ENCODE results near the gene ULK2.
"Not testable (repeated sequence)": the region's sequence is repeated elsewhere in the genome, so short reads cannot be mapped to it uniquely, and the experiment has no call there.

ULK2 gene
- 11.5 to 32.3 (median 18.8) reads per million in 9 experiments for total RNA-seq

DNA sequence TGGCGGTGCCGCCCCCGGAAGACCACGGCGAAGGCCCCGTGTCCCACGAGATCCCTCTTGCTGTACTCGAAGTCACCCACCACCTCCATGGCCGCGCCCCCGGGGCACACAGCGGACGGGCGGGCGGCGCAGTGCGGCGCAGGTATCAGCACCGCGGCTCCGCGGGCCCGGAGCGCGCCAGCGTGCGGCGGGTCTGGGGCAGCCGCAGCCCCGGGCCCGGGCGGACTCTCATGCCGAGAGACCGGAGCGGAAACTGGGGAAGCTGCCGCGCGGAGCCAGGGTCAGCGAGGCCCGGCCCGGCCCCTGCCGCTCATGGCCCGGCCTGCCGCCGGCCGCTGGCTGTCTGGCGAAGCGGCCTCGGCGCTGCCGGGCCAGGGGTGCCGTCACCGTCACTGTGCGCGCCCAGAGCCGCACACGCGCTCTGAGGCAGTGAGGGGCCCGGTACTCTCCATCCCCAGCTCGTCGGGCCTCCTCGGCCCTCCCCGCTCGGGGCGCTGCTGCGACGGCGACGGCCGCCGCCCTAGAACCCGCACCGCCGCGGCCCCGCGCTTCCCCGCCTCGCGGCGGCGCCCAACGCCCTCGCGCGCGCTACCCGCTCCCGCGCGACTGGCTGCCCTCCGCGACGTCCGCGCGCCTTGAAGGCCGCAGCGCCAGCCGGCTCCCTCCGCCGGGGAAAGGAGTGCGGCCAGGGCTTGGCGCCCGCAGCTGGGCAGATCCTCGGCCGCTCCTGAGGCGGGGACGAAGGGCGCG, at the start of gene ULK2:
Gene ULK2 (minus strand): TSS at position 608 of the 750 bp plus-strand sequence. CDS start 519 bp downstream, at position 89.
- H3K9me3 Mint-ChIP-seq, result no peaks in the 10 kb centered on the region
- ATAC-seq (replicated peaks) (peak; percentile 77), DNase-seq (peak; percentile 36 to 48 (median 39))
- peak within 1 kb of the TSS; percentile 79 for H3K4me3 Mint-ChIP-seq
- H3K36me3 Mint-ChIP-seq (ENCODE audit: insufficient read depth), result no peaks in the 10 kb centered on the region
- H3K4me1 Mint-ChIP-seq (ENCODE audit: low read depth in 2 of 2), result peaks cover 3 to 10% of the 10 kb centered on the region in 2 donors
- peak within 1 kb of the TSS in 1 of 2 donors; percentile 66 for H3K27ac Mint-ChIP-seq
- no peaks in the 10 kb centered on the region for H3K27me3 Mint-ChIP-seq

DNA sequence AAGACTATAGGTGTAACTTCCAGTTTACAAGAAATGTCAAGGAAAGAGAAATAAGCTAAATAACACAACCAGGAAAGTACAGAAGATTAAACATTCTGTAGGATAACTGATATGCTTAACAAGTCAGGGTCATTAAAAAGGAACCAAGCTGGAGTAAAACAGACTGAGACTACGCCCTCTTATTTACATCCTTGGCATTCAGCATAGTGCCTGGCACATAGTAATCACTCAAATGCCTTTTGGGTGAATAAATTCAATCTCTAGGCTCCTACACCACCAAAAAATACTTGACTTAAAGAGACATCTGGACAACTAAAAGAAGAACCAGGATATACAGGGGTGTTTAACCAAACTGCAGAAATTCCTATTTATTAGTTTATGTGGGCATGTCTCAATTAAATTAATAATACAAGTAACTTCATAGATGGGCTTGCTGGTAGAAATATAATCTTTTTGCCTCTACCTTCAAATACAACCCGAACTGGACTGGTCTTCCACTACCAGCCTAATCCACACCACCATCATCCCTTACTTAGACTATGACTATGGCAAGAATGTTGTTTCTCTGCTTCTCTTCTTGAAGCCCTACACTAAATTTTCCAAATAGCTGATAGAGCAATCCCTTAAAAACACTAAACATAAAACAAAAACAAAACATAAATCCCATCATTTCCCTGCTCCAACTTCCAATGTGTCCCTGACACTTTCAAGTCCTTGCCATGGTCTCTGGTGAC, 47.7 kb upstream of the ULK2 start:
- H3K36me3 Mint-ChIP-seq (ENCODE audit: insufficient read depth), result peaks cover 61% of the 10 kb centered on the region
- H3K4me3 Mint-ChIP-seq, result no peak overlapping the region
- no peak for ATAC-seq (replicated peaks)
- H3K9me3 Mint-ChIP-seq, result no peaks in the 10 kb centered on the region
- H3K27me3 Mint-ChIP-seq, result no peaks in the 10 kb centered on the region
- peaks cover 7 to 12% of the 10 kb centered on the region in 2 donors for H3K4me1 Mint-ChIP-seq (ENCODE audit: low read depth in 2 of 2)
- H3K27ac Mint-ChIP-seq, result peak overlapping the region; percentile 1 to 29
- DNase-seq, result no peak

DNA sequence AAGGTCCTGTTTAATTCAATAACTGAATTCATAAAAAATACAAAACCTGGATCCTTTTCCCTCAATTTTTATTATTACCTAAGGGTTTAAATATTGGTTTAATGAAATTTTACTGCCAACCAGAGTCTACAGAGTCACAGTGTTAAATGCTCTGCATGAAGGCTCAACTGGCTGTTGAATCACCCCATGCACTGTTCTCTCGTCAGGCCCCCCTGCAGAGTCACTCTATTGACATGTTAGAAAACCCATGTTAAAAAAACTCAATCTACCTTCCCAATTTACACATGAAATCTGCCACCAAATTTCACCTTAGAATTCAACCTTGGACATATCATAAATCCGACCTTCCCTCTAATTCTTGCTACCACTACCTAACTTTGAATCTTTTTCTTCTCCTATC, 43.3 kb upstream of the ULK2 start:
- no peak overlapping the region for H3K4me3 Mint-ChIP-seq
- H3K36me3 Mint-ChIP-seq (ENCODE audit: insufficient read depth), result peaks cover 75% of the 10 kb centered on the region
- DNase-seq (no peak), ATAC-seq (replicated peaks) (no peak)
- H3K9me3 Mint-ChIP-seq, result no peaks in the 10 kb centered on the region
- H3K27ac Mint-ChIP-seq, result peak overlapping the region in 1 of 2 donors; percentile 2
- H3K27me3 Mint-ChIP-seq, result no peaks in the 10 kb centered on the region
- H3K4me1 Mint-ChIP-seq (ENCODE audit: low read depth in 2 of 2), result peaks cover 5 to 9% of the 10 kb centered on the region in 2 donors

DNA sequence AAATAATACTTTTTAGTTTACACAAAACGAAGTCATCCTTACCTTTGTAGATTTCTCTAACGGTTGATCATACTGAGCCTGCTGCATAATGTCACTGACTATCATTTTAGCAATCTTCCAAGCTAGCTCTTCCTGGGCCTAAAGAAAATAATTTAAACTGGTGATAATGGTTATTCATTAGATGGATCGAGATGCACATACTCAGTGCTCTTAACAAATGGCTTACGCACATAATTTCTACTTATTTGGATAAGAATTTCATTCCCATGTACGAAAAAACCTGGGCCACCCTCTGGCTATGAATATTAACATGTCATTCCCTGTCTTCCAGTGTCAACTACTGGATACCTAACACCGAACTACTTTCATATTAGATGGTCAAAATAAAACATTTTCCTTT, 41.4 kb upstream of the ULK2 start:
- no peak for DNase-seq
- ATAC-seq (replicated peaks), result no peak
- H3K4me1 Mint-ChIP-seq (ENCODE audit: low read depth in 2 of 2), result peaks cover 0 to 4% of the 10 kb centered on the region in 2 donors
- no peak overlapping the region for H3K4me3 Mint-ChIP-seq
- peak overlapping the region in 1 of 2 donors; percentile 9 for H3K27ac Mint-ChIP-seq
- H3K36me3 Mint-ChIP-seq (ENCODE audit: insufficient read depth), result peaks cover 85% of the 10 kb centered on the region
- H3K9me3 Mint-ChIP-seq, result no peaks in the 10 kb centered on the region
- H3K27me3 Mint-ChIP-seq, result no peaks in the 10 kb centered on the region

DNA sequence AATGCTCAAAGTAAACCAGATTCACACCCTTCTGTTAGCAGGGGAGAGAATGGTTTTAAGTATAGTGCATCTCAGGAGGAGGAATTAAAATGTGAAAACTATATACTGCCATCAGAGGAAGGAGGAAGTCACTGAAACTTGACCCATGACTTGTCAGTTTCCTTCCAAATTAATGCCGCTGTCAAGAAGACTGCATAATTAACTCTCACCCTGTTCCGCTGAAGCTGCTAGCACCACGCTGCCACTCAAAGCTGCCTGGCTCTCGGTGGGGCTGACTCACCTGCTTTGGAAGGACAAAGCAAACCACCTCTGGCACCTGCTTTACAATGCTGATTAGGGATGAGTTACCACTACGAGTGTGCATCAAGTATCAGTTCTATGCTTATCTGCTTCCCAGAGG, 37.8 kb upstream of the ULK2 start:
- Mint-ChIP-seq H3K27me3 (no peaks in the 10 kb centered on the region), H3K4me1 (ENCODE audit: low read depth in 2 of 2) (no peaks in the 10 kb centered on the region), H3K36me3 (ENCODE audit: insufficient read depth) (peaks cover 67% of the 10 kb centered on the region), H3K27ac (no peak overlapping the region), H3K4me3 (no peak overlapping the region), H3K9me3 (no peaks in the 10 kb centered on the region)
- ATAC-seq (replicated peaks) (no peak), DNase-seq (no peak)

DNA sequence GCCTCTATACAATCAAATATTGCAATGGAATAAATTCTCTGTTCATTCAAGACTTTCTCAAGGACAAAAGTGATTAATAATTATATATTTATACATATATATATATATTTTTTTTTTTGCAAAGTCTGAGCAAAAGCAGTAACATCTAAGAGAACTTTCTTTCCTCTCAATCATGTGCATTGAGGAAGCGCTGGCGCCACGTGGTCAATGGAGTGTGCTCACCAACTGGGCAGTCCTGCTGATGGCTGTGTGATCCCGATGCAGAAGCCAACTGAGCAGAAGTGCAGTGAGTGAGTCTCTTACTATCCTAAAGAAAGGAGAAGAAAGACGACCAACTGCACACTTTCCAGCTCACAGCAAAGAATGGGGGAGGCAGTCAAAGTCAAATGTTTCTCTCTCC, 37.2 kb upstream of the ULK2 start:
- H3K36me3 Mint-ChIP-seq (ENCODE audit: insufficient read depth), result peaks cover 61% of the 10 kb centered on the region
- no peak for ATAC-seq (replicated peaks)

DNA sequence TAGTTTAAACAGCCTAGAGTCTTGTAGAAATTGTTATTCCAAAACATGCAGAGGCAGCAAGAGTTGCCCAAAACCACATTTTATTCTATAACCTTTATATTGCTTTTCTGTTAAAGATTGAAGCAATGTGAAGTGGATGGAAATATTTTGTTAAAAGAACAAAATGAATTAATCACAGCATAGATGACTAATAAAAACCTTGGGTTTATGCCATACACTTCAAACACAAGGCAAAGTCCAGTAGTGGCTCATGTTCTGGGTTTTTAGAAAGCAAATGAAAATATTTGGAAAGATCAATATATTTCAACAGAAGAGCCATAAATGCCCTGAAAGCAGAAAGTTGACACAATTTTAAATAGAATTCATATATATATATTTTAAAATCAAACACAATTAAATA, 36.7 kb upstream of the ULK2 start:
- ATAC-seq (replicated peaks) (no peak), DNase-seq (no peak)
- Mint-ChIP-seq H3K9me3 (no peaks in the 10 kb centered on the region), H3K36me3 (ENCODE audit: insufficient read depth) (peaks cover 56% of the 10 kb centered on the region), H3K27me3 (no peaks in the 10 kb centered on the region), H3K4me3 (no peak overlapping the region), H3K4me1 (ENCODE audit: low read depth in 2 of 2) (no peaks in the 10 kb centered on the region), H3K27ac (no peak overlapping the region)

More for the DNA sequence above, 37.2 kb upstream of the ULK2 start:
- Mint-ChIP-seq H3K27ac (no peak overlapping the region), H3K4me3 (no peak overlapping the region), H3K27me3 (no peaks in the 10 kb centered on the region), H3K4me1 (ENCODE audit: low read depth in 2 of 2) (no peaks in the 10 kb centered on the region), H3K9me3 (no peaks in the 10 kb centered on the region)
- no peak for DNase-seq

DNA sequence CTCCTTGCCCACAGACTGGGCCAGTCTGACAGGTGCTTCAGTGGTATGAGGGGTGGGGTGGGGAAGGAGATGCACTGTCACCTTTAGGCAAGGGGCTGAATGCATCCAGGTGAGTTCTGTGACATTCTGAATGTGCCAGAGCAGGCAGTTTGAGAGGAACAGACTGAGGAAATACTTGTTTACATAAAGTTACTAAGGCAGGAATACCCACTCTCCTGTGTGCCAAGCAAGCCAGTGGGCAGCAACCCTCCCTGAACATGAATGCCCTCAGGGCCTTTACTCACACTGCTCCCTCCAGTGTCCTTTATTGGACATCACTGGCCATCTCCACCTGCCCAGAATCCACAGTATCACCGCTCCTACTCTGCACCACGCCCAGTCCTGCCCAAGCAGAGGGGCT, 33.1 kb upstream of the ULK2 start:
- peak overlapping the region in 1 of 2 donors; percentile 22 for H3K27ac Mint-ChIP-seq
- no peaks in the 10 kb centered on the region for H3K9me3 Mint-ChIP-seq
- H3K4me3 Mint-ChIP-seq, result no peak overlapping the region
- no peak for ATAC-seq (replicated peaks)
- no peaks in the 10 kb centered on the region for H3K4me1 Mint-ChIP-seq (ENCODE audit: low read depth in 2 of 2)
- DNase-seq, result no peak
- H3K36me3 Mint-ChIP-seq (ENCODE audit: insufficient read depth), result peaks cover 22% of the 10 kb centered on the region
- H3K27me3 Mint-ChIP-seq, result no peaks in the 10 kb centered on the region

DNA sequence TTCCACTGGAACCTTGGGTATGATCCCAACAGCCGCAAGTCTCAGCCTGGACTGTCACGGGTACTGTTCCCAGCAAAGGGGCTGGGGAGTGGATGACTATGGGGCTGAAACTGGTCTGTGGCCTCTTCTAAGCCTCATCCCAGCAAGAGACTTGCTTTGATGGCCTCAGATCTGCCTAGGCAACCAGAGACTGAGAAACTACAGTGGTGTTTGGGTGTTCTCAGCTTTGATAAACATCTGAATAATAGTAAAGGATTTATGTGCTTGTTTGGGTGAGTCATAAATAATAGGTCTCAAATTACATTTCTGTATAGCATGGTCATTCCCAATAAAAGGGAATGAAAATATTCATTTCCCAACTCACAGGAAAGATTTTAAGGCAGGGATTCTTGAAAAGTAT, 30.2 kb upstream of the ULK2 start:
- DNase-seq, result no peak
- no peak for ATAC-seq (replicated peaks)

DNA sequence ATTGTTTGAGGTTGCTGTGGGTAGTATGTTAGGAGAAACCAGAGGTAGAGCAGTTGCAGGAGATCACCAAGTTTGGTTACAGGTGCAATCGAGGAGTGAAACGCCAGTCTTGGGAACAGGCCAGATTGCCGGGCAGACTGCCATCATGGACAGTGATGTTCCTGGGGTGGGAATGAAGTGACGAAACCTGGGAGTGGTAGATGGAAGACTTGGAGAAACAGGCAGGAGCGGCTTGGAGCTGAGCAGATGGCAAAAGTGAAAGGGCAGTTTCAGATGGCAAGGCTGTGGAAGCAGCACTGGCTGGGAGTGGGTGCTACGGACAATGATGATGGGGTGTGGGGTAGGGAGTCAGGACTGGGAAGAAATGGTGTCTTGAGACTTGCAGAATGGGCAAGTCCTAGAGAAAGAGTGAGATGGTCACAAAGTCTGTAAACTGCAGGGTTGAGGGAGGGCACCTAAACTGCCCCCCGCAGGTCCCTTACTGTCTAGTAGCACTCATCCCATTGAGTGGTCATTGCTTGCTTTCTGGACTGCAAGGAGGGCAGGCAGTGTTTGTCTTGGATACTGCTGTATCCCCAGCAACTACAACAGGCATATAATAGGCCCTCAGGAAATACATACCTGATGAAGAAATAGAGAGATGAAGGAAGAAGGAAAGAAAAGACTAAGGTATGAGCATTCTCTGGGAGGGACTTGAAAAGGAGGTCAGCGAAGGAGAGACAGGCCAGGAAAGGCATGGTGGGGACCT, 29.5 kb upstream of the ULK2 start:
- no peak overlapping the region for H3K4me3 Mint-ChIP-seq
- peaks cover 3% of the 10 kb centered on the region for H3K36me3 Mint-ChIP-seq (ENCODE audit: insufficient read depth)
- H3K27me3 Mint-ChIP-seq, result no peaks in the 10 kb centered on the region
- DNase-seq (no peak), ATAC-seq (replicated peaks) (no peak)
- H3K27ac Mint-ChIP-seq, result peak overlapping the region in 1 of 2 donors; percentile 7
- H3K4me1 Mint-ChIP-seq (ENCODE audit: low read depth in 2 of 2), result no peaks in the 10 kb centered on the region
- no peaks in the 10 kb centered on the region for H3K9me3 Mint-ChIP-seq

More for the DNA sequence above, 30.2 kb upstream of the ULK2 start:
- Mint-ChIP-seq H3K9me3 (no peaks in the 10 kb centered on the region), H3K36me3 (ENCODE audit: insufficient read depth) (peaks cover 3% of the 10 kb centered on the region), H3K27ac (peak overlapping the region in 1 of 2 donors; percentile 7), H3K4me3 (no peak overlapping the region), H3K4me1 (ENCODE audit: low read depth in 2 of 2) (no peaks in the 10 kb centered on the region), H3K27me3 (no peaks in the 10 kb centered on the region)

DNA sequence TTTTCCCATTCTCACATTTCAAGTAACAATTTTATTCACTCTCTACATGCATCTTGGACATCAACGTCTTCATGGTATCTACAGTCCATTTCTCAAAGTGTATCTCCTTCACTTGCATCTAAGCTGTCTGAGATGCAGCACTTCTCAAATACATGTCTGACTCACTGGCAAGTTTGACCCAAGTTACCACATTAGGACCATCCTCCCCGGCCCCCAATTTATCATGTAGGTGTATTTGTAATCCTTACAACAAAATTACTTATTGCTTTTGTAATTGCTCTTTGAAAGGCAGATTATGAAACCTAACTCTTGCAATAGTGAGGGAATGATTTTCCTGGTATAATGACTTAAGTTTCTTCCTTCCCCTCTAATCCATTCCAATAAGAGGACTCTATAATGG, 28.9 kb upstream of the ULK2 start:
- Mint-ChIP-seq H3K36me3 (ENCODE audit: insufficient read depth) (peaks cover 3% of the 10 kb centered on the region), H3K4me1 (ENCODE audit: low read depth in 2 of 2) (no peaks in the 10 kb centered on the region), H3K27ac (peak overlapping the region in 1 of 2 donors; percentile 7), H3K9me3 (no peaks in the 10 kb centered on the region), H3K27me3 (no peaks in the 10 kb centered on the region), H3K4me3 (no peak overlapping the region)
- DNase-seq (no peak), ATAC-seq (replicated peaks) (no peak)

DNA sequence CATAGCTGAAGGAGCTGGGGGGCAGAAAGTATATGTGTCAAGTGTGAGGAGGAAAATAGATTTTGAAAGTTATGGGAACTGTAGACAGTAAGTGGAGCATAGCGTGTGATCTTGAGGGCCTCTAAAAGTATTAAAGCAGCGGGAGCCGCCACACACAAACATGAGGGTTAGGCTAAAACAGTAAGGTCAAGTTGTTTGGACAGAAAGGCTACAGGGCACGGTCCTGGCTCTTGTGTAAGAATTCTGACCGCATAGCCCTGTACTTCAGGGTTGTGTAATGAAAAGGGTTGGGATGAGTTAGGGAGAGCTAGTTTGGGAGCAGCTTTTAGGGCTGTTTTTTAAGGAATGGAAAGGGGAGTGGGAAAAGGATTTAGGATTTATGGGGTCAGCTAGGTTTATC, 22.8 kb upstream of the ULK2 start:
- ATAC-seq (replicated peaks); H3K4me3 Mint-ChIP-seq; H3K27me3 Mint-ChIP-seq; DNase-seq; H3K4me1 Mint-ChIP-seq (ENCODE audit: low read depth in 2 of 2); H3K27ac Mint-ChIP-seq; H3K36me3 Mint-ChIP-seq (ENCODE audit: insufficient read depth); H3K9me3 Mint-ChIP-seq: not testable (repeated sequence)

DNA sequence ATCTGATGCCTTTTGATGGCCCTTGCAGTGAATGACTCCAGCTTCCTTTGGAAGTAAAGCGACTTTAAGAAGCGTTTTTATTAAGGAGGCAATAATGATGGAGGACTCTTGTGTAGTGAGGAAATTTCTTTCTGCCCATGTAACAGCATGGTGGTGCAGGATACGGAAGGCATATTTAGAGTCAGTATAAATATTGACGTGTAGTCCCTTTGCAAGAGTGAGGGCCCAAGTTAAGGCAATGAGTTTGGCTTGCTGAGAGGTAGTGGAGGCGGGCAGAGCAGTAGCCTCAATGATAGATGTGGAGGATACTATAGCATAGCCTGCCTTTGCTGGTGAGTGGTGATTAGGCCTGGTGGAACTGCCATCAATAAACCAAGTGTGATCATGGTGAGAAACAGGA, 22.3 kb upstream of the ULK2 start:
- not testable (repeated sequence) for H3K27me3 Mint-ChIP-seq; H3K27ac Mint-ChIP-seq; DNase-seq; ATAC-seq (replicated peaks); H3K36me3 Mint-ChIP-seq (ENCODE audit: insufficient read depth); H3K9me3 Mint-ChIP-seq; H3K4me1 Mint-ChIP-seq (ENCODE audit: low read depth in 2 of 2); H3K4me3 Mint-ChIP-seq
